Sigmoid colon (tissue), 7 donors: ENCODE data around the gene CADM2. TPM values are rescaled to one million over a fixed set of nuclear protein-coding genes. Genes with fewer than 3 reads are reported as not detected.

Source experiments
- DNase-seq: peaks from one replicate; pipeline ENCODE4 v3.0.0-alpha.2; 2019
- H3K27ac ChIP-seq, 4 donors: fragments of 200-600 bp; sonication (generic); one replicate each; pipeline ENCODE4 v1.5.1; 2016 to 2019; ENCODE audit warnings: mild to moderate bottlenecking in 1 of 4
- H3K27me3 ChIP-seq, 3 donors: fragments of 200-600 bp; sonication (generic); one replicate each; pipeline ENCODE4 v1.5.1; 2019; ENCODE audit warnings: mild to moderate bottlenecking in 1 of 3
- H3K36me3 ChIP-seq, 4 donors: fragments of 200-600 bp; sonication (generic); one replicate each; pipeline ENCODE4 v1.5.1; 2016 to 2019
- H3K4me1 ChIP-seq, 4 donors: fragments of 200-600 bp; sonication (generic); one replicate each; pipeline ENCODE4 v1.5.1; 2017 to 2019
- H3K4me3 ChIP-seq, 4 donors: fragments of 200-600 bp; sonication (generic); one replicate each; pipeline ENCODE4 v1.5.1; 2017 to 2019; ENCODE audit warnings: mild to moderate bottlenecking in 2 of 4, moderate library complexity in 1 of 4
- H3K9me3 ChIP-seq, 4 donors: fragments of 200-600 bp in 3 of 4; sonication (generic) in 3 of 4; one replicate each; pipeline versions ENCODE4 v1.5.1 to v1.6.1; 2013 to 2019
- EP300 ChIP-seq, 4 donors: sonication (generic); formaldehyde crosslinking; IDR thresholded peaks; one replicate each; pipeline ENCODE4 v1.6.1; 2017; ENCODE audit warnings: antibody characterized with exemption in 4 of 4
- POLR2A ChIP-seq, 2 donors: fragments of 450-650 bp; IDR thresholded peaks; one replicate each; pipeline ENCODE4 v1.6.1; 2016; ENCODE audit warnings: antibody characterized with exemption in 2 of 2, mild to moderate bottlenecking in 2 of 2, moderate library complexity in 2 of 2
- POLR2AphosphoS5 ChIP-seq, 4 donors: sonication (generic); formaldehyde crosslinking; IDR thresholded peaks; one replicate each; pipeline ENCODE4 v1.6.1; 2017; ENCODE audit warnings: antibody characterized with exemption in 4 of 4
- WGBS, 2 donors: extraction: QIAGEN DNeasy Blood & Tissue Kit; methylation state at CpG; one replicate each; pipeline ENCODE4 v1.1.7; 2013; 5-methylcytosine and 5-hydroxymethylcytosine counted together
- intact Hi-C: fragments of 100-400 bp; cut with DNase I; formaldehyde crosslinking; loops from one replicate; pipeline ENCODE4 v1.15.1; 2023
- polyA plus RNA-seq, 3 donors: library from polyadenylated mRNA; stranded (reverse); fragments of 200-250 nt; gene quantifications; one replicate each; pipeline ENCODE4 v1.2.3, GENCODE V29; 2013
- total RNA-seq, 4 donors: library from RNA; depleted of rRNA; stranded (reverse); fragments of >200 nt; gene quantifications; one replicate each; pipeline ENCODE4 v1.1.0, GENCODE V29; 2016
- TF ChIP-seq, protein P1 (sequence below), 4 experiments: fragments of 450-650 bp in 3 of 4; fragments of 200-600 bp in 1 of 4; IDR thresholded peaks; one replicate each; pipeline ENCODE4 v1.5.1; 2016 to 2019; ENCODE audit warnings: antibody characterized with exemption in 4 of 4, mild to moderate bottlenecking in 3 of 4, moderate library complexity in 2 of 4
- donor health status: healthy with polysubstance abuse.
- donor health status: Bipolar disorder and iron deficiency.
- donor health status: healthy.

Gene CADM2
- total and polyA plus RNA-seq, 7 donors = 0.46 to 22.8 (median 12.8) TPM

GRCh38 chr3:84993956-84994355 lies 35.2 kb downstream of the CADM2 start:
- Histone ChIP-seq H3K4me3 (no peak overlapping the region), H3K27me3 (no peaks in the 10 kb centered on the region), H3K27ac (no peak overlapping the region), H3K4me1 (no peaks in the 10 kb centered on the region), H3K9me3 (no peaks in the 10 kb centered on the region), H3K36me3 (no peaks in the 10 kb centered on the region)
- no peak for DNase-seq
- TF ChIP-seq POLR2A (IDR thresholded peaks at IDR 0.05) (no peak), EP300 (IDR thresholded peaks at IDR 0.05) (no peak), POLR2AphosphoS5 (IDR thresholded peaks at IDR 0.05) (no peak)
- TF ChIP-seq, protein P1, sequence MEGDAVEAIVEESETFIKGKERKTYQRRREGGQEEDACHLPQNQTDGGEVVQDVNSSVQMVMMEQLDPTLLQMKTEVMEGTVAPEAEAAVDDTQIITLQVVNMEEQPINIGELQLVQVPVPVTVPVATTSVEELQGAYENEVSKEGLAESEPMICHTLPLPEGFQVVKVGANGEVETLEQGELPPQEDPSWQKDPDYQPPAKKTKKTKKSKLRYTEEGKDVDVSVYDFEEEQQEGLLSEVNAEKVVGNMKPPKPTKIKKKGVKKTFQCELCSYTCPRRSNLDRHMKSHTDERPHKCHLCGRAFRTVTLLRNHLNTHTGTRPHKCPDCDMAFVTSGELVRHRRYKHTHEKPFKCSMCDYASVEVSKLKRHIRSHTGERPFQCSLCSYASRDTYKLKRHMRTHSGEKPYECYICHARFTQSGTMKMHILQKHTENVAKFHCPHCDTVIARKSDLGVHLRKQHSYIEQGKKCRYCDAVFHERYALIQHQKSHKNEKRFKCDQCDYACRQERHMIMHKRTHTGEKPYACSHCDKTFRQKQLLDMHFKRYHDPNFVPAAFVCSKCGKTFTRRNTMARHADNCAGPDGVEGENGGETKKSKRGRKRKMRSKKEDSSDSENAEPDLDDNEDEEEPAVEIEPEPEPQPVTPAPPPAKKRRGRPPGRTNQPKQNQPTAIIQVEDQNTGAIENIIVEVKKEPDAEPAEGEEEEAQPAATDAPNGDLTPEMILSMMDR (IDR thresholded peaks at IDR 0.05) = no peak
- WGBS, 2 donors = 72 to 74% methylated on average over 4 of the region's 4 CpGs
- intact Hi-C loops = no loop called here

DNA sequence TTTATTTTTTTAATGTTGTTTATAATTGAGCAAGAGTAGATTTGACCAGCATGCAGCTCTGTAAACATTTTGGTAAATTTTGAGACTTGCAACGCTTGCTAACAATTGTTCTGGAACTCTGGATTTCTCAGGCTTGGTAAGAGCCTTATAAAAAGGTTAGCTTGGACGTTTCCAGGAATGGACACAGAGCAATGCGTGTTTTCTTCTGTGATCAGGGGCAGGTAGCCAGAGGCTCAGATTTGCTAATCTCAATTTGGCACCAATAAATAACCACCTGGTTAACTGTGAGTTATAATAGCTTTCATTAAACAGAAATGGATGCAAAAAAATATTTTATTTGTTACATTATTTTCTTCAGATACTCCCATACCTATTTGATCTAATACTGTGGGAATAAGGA lies 39.8 kb downstream of the CADM2 start:
- no peak overlapping the region for H3K27ac ChIP-seq
- no peak for TF ChIP-seq EP300 (IDR thresholded peaks at IDR 0.05)
- TF ChIP-seq POLR2AphosphoS5 (IDR thresholded peaks at IDR 0.05) = no peak
- no peak for TF ChIP-seq POLR2A (IDR thresholded peaks at IDR 0.05)
- TF ChIP-seq, protein P1 (IDR thresholded peaks at IDR 0.05) = no peak
- H3K9me3 ChIP-seq = no peaks in the 10 kb centered on the region
- no peaks in the 10 kb centered on the region for H3K36me3 ChIP-seq
- H3K27me3 ChIP-seq = no peaks in the 10 kb centered on the region
- WGBS, 2 donors = 61 to 75% methylated on average over 3 of the region's 3 CpGs
- DNase-seq = no peak
- intact Hi-C loops = no loop called here
- no peak overlapping the region for H3K4me3 ChIP-seq
- H3K4me1 ChIP-seq = no peaks in the 10 kb centered on the region

- H3K4me1 ChIP-seq = no peaks in the 10 kb centered on the region
- no peaks in the 10 kb centered on the region for H3K27me3 ChIP-seq
- DNase-seq = no peak
- H3K9me3 ChIP-seq = no peaks in the 10 kb centered on the region
- H3K36me3 ChIP-seq = no peaks in the 10 kb centered on the region
- intact Hi-C loops = no loop called here
- no peak overlapping the region for H3K4me3 ChIP-seq
- no peak overlapping the region for H3K27ac ChIP-seq
- TF ChIP-seq, protein P1 (IDR thresholded peaks at IDR 0.05) = no peak
- no peak for TF ChIP-seq POLR2A (IDR thresholded peaks at IDR 0.05)
- no peak for TF ChIP-seq POLR2AphosphoS5 (IDR thresholded peaks at IDR 0.05)
- no peak for TF ChIP-seq EP300 (IDR thresholded peaks at IDR 0.05)
Measured at GRCh38 chr3:85003479-85003878, 44.7 kb downstream of the CADM2 start.

DNA sequence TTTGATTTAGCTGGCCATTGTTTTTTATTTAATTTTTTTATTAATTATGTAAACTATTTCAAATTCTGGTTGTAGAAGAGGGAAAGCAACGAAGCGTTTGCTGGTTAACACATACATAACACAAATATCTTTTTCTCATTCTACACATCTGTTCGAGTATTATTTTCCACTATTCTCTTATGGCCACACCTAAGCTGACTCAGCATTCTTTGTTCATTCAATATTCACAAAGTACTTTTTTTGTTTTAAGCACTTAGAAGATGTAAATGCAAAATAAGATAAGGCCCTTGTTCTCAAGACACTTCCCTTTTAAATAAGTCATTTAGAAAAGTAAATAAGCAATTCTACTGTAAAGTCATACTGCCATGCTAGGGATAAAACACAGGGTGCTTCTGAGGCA lies 45.4 kb downstream of the CADM2 start:
- H3K4me1 ChIP-seq = no peaks in the 10 kb centered on the region
- H3K9me3 ChIP-seq = no peaks in the 10 kb centered on the region
- intact Hi-C loops = no loop called here
- no peaks in the 10 kb centered on the region for H3K36me3 ChIP-seq
- no peak for DNase-seq
- H3K27me3 ChIP-seq = no peaks in the 10 kb centered on the region
- H3K27ac ChIP-seq = no peak overlapping the region
- WGBS, 2 donors = 62 to 65% methylated on average over 3 of the region's 3 CpGs
- no peak overlapping the region for H3K4me3 ChIP-seq
- no peak for TF ChIP-seq EP300 (IDR thresholded peaks at IDR 0.05)
- TF ChIP-seq, protein P1 (IDR thresholded peaks at IDR 0.05) = no peak
- TF ChIP-seq POLR2A (IDR thresholded peaks at IDR 0.05) = no peak
- no peak for TF ChIP-seq POLR2AphosphoS5 (IDR thresholded peaks at IDR 0.05)

- DNase-seq = no peak
- Histone ChIP-seq H3K4me1 (no peaks in the 10 kb centered on the region), H3K27me3 (no peaks in the 10 kb centered on the region), H3K36me3 (no peaks in the 10 kb centered on the region), H3K9me3 (no peaks in the 10 kb centered on the region), H3K27ac (no peak overlapping the region), H3K4me3 (no peak overlapping the region)
- intact Hi-C loops = no loop called here
- WGBS, 2 donors = 72 to 77% methylated on average over 1 of the region's 1 CpG
- TF ChIP-seq EP300 (IDR thresholded peaks at IDR 0.05) = no peak
- TF ChIP-seq, protein P1 (IDR thresholded peaks at IDR 0.05) = no peak
- TF ChIP-seq POLR2A (IDR thresholded peaks at IDR 0.05) = no peak
Measured at GRCh38 chr3:85005946-85006345, 47.2 kb downstream of the CADM2 start.
